ENCODE results near the gene MDH2. TPM values are rescaled to one million over a fixed set of nuclear protein-coding genes. Genes with fewer than 3 reads are reported as not detected.

MDH2 gene
- total RNA-seq, 1 donor from 2014 or later, result 119 TPM

DNA sequence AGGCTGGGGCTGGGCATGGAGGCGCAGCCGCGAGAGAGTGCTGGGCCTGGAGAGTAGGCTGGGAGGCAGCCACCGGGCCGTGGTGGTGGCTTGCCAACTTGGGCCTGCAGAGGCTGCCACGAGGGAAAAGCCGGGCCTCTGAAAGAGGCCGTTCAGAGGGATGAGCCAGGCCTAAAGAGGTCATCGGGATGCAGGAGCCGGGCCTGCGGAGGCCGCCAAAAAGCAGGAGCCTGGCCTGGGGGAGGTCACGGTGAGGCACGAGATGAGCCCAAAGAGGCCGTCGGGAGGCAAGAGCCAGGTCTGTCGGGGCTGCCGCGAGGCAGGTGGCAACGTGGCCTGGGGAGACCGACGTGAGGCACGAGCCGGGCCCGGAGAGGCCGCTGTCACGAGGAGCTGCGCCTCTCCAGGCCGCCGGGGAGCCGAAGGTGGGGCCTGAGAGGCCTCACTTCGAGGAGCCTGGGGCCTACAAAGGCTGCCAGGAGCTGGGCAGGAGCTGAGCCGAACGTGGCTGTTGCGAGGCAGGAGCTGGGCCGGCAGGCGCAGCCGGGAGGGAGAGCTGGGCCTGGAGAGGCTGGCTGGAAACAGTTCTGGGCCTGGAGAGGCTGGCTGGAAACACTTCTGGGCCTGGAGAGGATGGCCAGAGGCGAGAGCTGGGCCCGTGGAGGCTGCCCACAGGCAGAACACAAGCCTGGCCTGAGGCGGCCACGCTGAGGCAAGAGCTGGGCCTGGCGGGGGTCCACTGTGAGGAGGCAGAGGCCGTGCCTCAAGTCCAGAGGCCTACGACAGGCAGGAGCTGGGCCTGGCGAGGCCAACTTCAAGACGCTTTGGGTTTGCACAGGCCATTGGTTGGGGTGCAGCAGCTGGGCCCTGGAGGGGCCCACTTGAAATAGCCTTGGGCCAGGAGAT is 24.6 kb downstream of the MDH2 start:
- no peak overlapping the region for H3K27ac Mint-ChIP-seq (ENCODE audit: unreplicated experiment)
- H3K4me1 Mint-ChIP-seq (ENCODE audit: unreplicated experiment), result peaks cover 7% of the 10 kb centered on the region
- TF ChIP-seq, protein P1, sequence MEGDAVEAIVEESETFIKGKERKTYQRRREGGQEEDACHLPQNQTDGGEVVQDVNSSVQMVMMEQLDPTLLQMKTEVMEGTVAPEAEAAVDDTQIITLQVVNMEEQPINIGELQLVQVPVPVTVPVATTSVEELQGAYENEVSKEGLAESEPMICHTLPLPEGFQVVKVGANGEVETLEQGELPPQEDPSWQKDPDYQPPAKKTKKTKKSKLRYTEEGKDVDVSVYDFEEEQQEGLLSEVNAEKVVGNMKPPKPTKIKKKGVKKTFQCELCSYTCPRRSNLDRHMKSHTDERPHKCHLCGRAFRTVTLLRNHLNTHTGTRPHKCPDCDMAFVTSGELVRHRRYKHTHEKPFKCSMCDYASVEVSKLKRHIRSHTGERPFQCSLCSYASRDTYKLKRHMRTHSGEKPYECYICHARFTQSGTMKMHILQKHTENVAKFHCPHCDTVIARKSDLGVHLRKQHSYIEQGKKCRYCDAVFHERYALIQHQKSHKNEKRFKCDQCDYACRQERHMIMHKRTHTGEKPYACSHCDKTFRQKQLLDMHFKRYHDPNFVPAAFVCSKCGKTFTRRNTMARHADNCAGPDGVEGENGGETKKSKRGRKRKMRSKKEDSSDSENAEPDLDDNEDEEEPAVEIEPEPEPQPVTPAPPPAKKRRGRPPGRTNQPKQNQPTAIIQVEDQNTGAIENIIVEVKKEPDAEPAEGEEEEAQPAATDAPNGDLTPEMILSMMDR (IDR thresholded peaks at IDR 0.05), result no peak
- H3K36me3 Mint-ChIP-seq (ENCODE audit: unreplicated experiment), result no peaks in the 10 kb centered on the region
- no peak for DNase-seq (ENCODE audit: extremely low spot score, unreplicated experiment)
- no peaks in the 10 kb centered on the region for H3K27me3 Mint-ChIP-seq (ENCODE audit: unreplicated experiment)
- H3K4me3 Mint-ChIP-seq (ENCODE audit: unreplicated experiment), result no peak overlapping the region
- H3K9me3 Mint-ChIP-seq (ENCODE audit: unreplicated experiment), result no peaks in the 10 kb centered on the region

DNA sequence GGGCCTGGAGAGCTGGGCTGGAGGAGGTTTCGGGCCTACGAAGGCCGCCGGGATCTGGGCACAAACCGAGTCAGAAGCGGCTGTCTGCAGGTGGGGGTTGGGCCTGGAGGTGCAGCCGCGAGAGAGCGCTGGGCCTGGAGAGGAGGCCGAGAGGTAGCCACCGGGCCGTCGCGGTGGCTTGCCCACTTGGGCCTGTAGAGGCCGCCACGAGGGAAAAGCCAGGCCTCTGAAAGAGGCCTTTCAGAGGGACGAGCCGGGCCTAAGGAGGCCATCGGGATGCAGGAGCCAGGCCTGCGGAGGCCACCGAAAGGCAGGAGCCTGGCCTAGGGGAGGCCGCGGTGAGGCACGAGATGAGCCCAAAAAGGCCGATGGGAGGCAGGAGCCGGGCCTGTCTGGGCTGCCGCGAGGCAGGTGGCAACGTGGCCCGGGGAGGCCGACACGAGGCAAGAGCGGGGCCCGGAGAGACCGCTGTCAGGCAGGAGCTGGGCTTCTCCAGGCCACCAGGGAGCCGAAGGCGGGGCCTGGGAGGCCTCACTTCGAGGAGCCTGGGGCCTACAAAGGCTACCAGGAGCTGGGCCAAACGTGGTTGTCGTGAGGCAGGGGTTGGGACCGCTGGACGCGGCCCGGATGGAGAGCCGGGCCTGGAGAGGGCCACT is 25.6 kb downstream of the MDH2 start:
- Mint-ChIP-seq H3K27me3 (ENCODE audit: unreplicated experiment) (no peaks in the 10 kb centered on the region), H3K9me3 (ENCODE audit: unreplicated experiment) (no peaks in the 10 kb centered on the region), H3K4me3 (ENCODE audit: unreplicated experiment) (no peak overlapping the region), H3K27ac (ENCODE audit: unreplicated experiment) (no peak overlapping the region), H3K4me1 (ENCODE audit: unreplicated experiment) (peaks cover 7% of the 10 kb centered on the region), H3K36me3 (ENCODE audit: unreplicated experiment) (no peaks in the 10 kb centered on the region)
- DNase-seq (ENCODE audit: extremely low spot score, unreplicated experiment), result no peak
- TF ChIP-seq, protein P1 (IDR thresholded peaks at IDR 0.05), result no peak

DNA sequence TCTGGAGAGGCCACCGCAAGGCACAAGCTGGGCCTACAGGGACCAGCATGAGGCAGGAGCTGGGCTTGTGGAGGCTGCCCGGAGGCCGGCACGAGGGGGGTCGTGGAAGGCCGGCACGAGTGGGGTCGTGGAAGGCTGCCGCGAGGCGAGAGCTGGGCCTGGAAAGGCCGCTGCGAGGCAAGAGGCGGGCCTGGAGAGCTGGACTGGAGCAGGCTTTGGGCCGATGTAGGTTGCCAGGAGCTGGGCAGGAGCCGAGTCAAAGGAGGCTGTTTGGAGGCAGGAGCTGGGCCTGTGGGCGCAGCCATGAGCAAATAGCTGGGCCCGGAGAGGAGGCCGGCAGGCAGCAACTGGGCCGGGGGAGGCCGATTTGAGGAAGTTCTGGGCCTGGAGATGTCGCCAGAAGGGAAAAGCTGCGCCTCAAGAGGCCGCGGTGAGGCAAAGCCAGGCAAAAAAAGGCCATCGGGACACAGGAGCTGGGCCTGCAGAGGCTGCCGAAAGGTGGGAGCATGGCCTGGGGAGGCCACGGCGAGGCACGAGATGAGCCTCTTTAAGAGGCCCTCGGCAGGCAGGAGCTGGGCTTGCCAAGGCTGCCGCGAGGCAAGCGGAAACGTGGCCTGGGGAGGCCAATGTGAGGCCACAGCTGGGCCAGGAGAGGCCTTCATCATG is 26.5 kb downstream of the MDH2 start:
- Mint-ChIP-seq H3K4me3 (ENCODE audit: unreplicated experiment) (no peak overlapping the region), H3K27me3 (ENCODE audit: unreplicated experiment) (no peaks in the 10 kb centered on the region), H3K36me3 (ENCODE audit: unreplicated experiment) (no peaks in the 10 kb centered on the region), H3K27ac (ENCODE audit: unreplicated experiment) (no peak overlapping the region), H3K9me3 (ENCODE audit: unreplicated experiment) (no peaks in the 10 kb centered on the region), H3K4me1 (ENCODE audit: unreplicated experiment) (peaks cover under 1% of the 10 kb centered on the region)
- TF ChIP-seq, protein P1 (IDR thresholded peaks at IDR 0.05), result no peak
- DNase-seq (ENCODE audit: extremely low spot score, unreplicated experiment), result no peak

DNA sequence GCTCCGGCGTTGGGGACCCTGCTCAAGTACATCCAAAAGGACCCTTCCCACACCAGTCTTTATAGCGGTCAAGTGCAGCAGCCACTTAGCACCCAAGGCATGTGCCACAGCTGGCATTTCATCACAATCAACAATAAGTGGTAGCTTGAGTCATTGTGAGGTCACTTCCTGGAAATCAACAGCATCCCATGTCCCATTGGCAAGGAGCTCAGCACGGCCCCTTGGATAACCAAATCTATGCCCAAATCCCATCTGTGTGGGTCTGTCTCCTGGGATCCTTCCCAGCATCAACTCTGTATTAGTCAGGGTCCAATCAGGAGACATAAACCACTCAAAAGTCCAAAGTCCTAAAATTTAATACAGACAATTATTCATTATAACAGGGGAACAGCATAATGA is 27.1 kb downstream of the MDH2 start:
- TF ChIP-seq, protein P1 (IDR thresholded peaks at IDR 0.05), result no peak

DNA sequence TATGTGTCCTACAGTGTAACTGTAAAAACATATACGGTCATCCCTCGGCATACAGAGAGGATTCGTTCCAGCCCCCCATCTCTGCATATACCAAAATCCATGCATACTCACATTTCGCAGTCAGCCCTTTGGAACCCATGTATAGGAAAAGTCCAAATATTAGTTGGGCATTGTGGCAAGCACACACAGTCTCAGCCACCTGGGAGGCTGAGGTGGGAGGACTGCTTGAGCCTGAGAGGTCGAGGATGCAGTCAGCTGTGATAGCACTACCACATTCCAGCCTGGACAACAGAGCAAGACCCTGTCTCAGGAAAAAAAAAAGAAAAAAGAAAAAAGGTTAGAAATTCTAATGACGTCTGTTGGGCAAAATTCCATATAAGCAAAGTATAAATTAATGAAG is 29.1 kb downstream of the MDH2 start:
- TF ChIP-seq, protein P1 (IDR thresholded peaks at IDR 0.05), result no peak
- H3K4me1 Mint-ChIP-seq (ENCODE audit: unreplicated experiment), result peaks cover 1% of the 10 kb centered on the region
- H3K36me3 Mint-ChIP-seq (ENCODE audit: unreplicated experiment), result no peaks in the 10 kb centered on the region
- DNase-seq (ENCODE audit: extremely low spot score, unreplicated experiment), result no peak
- H3K4me3 Mint-ChIP-seq (ENCODE audit: unreplicated experiment), result no peak overlapping the region
- no peak overlapping the region for H3K27ac Mint-ChIP-seq (ENCODE audit: unreplicated experiment)
- H3K9me3 Mint-ChIP-seq (ENCODE audit: unreplicated experiment), result no peaks in the 10 kb centered on the region
- H3K27me3 Mint-ChIP-seq (ENCODE audit: unreplicated experiment), result no peaks in the 10 kb centered on the region

More for the DNA sequence above, 27.1 kb downstream of the MDH2 start:
- Mint-ChIP-seq H3K36me3 (ENCODE audit: unreplicated experiment) (no peaks in the 10 kb centered on the region), H3K27me3 (ENCODE audit: unreplicated experiment) (no peaks in the 10 kb centered on the region), H3K4me1 (ENCODE audit: unreplicated experiment) (no peaks in the 10 kb centered on the region), H3K27ac (ENCODE audit: unreplicated experiment) (no peak overlapping the region), H3K9me3 (ENCODE audit: unreplicated experiment) (no peaks in the 10 kb centered on the region), H3K4me3 (ENCODE audit: unreplicated experiment) (no peak overlapping the region)
- no peak for DNase-seq (ENCODE audit: extremely low spot score, unreplicated experiment)
